Measurements from ENCODE around the gene TMEM132E.
"Not testable (repeated sequence)": the region's sequence is repeated elsewhere in the genome, so short reads cannot be mapped to it uniquely, and the experiment has no call there.

Gene TMEM132E

DNA sequence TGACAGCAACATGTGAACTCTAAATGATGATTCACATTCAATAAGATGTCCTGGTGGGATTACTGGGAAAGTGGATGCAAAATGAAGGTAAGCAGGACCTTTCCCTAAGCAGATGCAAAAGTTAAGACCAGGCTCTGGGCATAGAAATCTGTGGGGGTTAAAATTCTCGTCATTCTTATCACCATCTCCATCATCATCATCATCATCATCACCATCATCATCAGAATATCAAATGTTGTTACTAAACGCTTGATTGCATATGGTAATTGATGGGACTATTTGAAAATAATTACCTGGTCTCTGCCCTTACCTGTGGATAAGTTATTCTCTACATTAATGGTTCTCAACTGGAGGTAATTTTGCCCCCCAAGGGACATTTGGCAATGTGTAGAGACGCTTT, 41.9 kb upstream of the TMEM132E start:
- no peak for ATAC-seq
- no peak for TF ChIP-seq BACH2 (CRISPR knock-in tag; IDR thresholded peaks at IDR 0.05; ENCODE audit: borderline replicate concordance)
- no peak for TF ChIP-seq ISL1 (CRISPR knock-in tag; IDR thresholded peaks at IDR 0.05)
- TF ChIP-seq ZFP3 (CRISPR knock-in tag; IDR thresholded peaks at IDR 0.05), result no peak
- TF ChIP-seq TOX (CRISPR knock-in tag; IDR thresholded peaks at IDR 0.05; ENCODE audit: borderline replicate concordance), result no peak
- no peak for TF ChIP-seq ZC3H10 (CRISPR knock-in tag; IDR thresholded peaks at IDR 0.05)
- no peak for TF ChIP-seq OSR1 (CRISPR knock-in tag; IDR thresholded peaks at IDR 0.05)
- TF ChIP-seq ESRRG (CRISPR knock-in tag; IDR thresholded peaks at IDR 0.05), result no peak
- TF ChIP-seq ZFP30 (CRISPR knock-in tag; IDR thresholded peaks at IDR 0.05), result no peak
- no peak for TF ChIP-seq CSDC2 (CRISPR knock-in tag; IDR thresholded peaks at IDR 0.05)
- TF ChIP-seq, protein P1, sequence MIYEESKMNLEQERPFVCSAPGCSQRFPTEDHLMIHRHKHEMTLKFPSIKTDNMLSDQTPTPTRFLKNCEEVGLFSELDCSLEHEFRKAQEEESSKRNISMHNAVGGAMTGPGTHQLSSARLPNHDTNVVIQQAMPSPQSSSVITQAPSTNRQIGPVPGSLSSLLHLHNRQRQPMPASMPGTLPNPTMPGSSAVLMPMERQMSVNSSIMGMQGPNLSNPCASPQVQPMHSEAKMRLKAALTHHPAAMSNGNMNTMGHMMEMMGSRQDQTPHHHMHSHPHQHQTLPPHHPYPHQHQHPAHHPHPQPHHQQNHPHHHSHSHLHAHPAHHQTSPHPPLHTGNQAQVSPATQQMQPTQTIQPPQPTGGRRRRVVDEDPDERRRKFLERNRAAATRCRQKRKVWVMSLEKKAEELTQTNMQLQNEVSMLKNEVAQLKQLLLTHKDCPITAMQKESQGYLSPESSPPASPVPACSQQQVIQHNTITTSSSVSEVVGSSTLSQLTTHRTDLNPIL (CRISPR knock-in tag; IDR thresholded peaks at IDR 0.05; ENCODE audit: low read depth), result no peak
- TF ChIP-seq ARNTL (CRISPR knock-in tag; IDR thresholded peaks at IDR 0.05; ENCODE audit: borderline replicate concordance, low read depth), result no peak
- TF ChIP-seq, protein P2, sequence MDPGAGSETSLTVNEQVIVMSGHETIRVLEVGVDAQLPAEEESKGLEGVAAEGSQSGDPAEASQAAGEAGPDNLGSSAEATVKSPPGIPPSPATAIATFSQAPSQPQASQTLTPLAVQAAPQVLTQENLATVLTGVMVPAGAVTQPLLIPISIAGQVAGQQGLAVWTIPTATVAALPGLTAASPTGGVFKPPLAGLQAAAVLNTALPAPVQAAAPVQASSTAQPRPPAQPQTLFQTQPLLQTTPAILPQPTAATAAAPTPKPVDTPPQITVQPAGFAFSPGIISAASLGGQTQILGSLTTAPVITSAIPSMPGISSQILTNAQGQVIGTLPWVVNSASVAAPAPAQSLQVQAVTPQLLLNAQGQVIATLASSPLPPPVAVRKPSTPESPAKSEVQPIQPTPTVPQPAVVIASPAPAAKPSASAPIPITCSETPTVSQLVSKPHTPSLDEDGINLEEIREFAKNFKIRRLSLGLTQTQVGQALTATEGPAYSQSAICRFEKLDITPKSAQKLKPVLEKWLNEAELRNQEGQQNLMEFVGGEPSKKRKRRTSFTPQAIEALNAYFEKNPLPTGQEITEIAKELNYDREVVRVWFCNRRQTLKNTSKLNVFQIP (CRISPR knock-in tag; IDR thresholded peaks at IDR 0.05; ENCODE audit: borderline replicate concordance, low read depth), result no peak
- TF ChIP-seq TCF4 (CRISPR knock-in tag; IDR thresholded peaks at IDR 0.05; ENCODE audit: borderline replicate concordance), result no peak
- no peak for TF ChIP-seq ZNF70 (CRISPR knock-in tag; IDR thresholded peaks at IDR 0.05)
- TF ChIP-seq, protein P3, sequence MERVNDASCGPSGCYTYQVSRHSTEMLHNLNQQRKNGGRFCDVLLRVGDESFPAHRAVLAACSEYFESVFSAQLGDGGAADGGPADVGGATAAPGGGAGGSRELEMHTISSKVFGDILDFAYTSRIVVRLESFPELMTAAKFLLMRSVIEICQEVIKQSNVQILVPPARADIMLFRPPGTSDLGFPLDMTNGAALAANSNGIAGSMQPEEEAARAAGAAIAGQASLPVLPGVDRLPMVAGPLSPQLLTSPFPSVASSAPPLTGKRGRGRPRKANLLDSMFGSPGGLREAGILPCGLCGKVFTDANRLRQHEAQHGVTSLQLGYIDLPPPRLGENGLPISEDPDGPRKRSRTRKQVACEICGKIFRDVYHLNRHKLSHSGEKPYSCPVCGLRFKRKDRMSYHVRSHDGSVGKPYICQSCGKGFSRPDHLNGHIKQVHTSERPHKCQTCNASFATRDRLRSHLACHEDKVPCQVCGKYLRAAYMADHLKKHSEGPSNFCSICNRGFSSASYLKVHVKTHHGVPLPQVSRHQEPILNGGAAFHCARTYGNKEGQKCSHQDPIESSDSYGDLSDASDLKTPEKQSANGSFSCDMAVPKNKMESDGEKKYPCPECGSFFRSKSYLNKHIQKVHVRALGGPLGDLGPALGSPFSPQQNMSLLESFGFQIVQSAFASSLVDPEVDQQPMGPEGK (CRISPR knock-in tag; IDR thresholded peaks at IDR 0.05; ENCODE audit: borderline replicate concordance), result no peak

DNA sequence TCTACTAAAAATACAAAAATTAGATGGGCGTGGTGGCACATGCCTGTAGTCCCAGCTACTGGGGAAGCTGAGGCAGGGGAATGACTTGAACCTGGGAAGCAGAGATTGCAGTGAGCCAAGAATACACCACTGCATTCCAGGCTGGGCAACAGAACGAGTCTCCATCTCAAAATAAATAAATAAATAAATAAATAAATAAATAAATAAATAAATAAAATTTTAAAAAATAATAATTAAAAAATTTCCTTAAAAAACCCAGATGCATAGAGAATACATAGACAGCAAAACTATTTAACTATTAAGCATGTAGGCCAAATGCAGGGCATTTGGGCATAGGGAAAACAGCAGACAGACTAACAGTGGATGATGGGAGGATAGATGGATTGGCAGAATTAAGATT, 40.8 kb upstream of the TMEM132E start:
- not testable (repeated sequence) for ATAC-seq

DNA sequence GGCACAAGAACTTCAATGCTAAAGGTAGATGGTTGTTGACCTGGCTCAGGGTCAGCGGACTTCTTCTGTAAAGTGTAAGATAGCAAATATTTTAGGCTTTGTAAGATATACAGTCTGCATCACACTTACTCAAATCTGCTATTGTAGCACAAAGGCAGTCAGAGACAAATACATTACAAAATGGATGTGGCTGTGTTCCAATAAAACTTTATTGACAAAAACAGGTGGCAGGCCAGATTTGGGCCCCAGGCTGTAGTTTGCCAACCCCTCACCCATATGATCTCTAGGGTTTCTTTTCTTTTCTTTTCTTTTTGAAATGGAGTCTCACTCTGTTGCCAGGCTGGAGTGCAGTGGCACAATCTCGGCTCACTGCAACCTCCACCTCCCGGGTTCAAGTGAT, 39.5 kb upstream of the TMEM132E start:
- no peak for ATAC-seq
- TF ChIP-seq PPARA (CRISPR knock-in tag; IDR thresholded peaks at IDR 0.05; ENCODE audit: borderline replicate concordance) (no peak), ESRRG (CRISPR knock-in tag; IDR thresholded peaks at IDR 0.05) (no peak), ZC3H10 (CRISPR knock-in tag; IDR thresholded peaks at IDR 0.05) (no peak), ZNF70 (CRISPR knock-in tag; IDR thresholded peaks at IDR 0.05) (no peak), TOX (CRISPR knock-in tag; IDR thresholded peaks at IDR 0.05; ENCODE audit: borderline replicate concordance) (no peak), ZFP3 (CRISPR knock-in tag; IDR thresholded peaks at IDR 0.05) (no peak), OSR1 (CRISPR knock-in tag; IDR thresholded peaks at IDR 0.05) (no peak), ARNTL (CRISPR knock-in tag; IDR thresholded peaks at IDR 0.05; ENCODE audit: borderline replicate concordance, low read depth) (no peak)
- TF ChIP-seq, protein P4, sequence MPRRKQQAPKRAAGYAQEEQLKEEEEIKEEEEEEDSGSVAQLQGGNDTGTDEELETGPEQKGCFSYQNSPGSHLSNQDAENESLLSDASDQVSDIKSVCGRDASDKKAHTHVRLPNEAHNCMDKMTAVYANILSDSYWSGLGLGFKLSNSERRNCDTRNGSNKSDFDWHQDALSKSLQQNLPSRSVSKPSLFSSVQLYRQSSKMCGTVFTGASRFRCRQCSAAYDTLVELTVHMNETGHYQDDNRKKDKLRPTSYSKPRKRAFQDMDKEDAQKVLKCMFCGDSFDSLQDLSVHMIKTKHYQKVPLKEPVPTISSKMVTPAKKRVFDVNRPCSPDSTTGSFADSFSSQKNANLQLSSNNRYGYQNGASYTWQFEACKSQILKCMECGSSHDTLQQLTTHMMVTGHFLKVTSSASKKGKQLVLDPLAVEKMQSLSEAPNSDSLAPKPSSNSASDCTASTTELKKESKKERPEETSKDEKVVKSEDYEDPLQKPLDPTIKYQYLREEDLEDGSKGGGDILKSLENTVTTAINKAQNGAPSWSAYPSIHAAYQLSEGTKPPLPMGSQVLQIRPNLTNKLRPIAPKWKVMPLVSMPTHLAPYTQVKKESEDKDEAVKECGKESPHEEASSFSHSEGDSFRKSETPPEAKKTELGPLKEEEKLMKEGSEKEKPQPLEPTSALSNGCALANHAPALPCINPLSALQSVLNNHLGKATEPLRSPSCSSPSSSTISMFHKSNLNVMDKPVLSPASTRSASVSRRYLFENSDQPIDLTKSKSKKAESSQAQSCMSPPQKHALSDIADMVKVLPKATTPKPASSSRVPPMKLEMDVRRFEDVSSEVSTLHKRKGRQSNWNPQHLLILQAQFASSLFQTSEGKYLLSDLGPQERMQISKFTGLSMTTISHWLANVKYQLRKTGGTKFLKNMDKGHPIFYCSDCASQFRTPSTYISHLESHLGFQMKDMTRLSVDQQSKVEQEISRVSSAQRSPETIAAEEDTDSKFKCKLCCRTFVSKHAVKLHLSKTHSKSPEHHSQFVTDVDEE (CRISPR knock-in tag; IDR thresholded peaks at IDR 0.05), result no peak
- TF ChIP-seq, protein P3 (CRISPR knock-in tag; IDR thresholded peaks at IDR 0.05; ENCODE audit: borderline replicate concordance), result no peak

DNA sequence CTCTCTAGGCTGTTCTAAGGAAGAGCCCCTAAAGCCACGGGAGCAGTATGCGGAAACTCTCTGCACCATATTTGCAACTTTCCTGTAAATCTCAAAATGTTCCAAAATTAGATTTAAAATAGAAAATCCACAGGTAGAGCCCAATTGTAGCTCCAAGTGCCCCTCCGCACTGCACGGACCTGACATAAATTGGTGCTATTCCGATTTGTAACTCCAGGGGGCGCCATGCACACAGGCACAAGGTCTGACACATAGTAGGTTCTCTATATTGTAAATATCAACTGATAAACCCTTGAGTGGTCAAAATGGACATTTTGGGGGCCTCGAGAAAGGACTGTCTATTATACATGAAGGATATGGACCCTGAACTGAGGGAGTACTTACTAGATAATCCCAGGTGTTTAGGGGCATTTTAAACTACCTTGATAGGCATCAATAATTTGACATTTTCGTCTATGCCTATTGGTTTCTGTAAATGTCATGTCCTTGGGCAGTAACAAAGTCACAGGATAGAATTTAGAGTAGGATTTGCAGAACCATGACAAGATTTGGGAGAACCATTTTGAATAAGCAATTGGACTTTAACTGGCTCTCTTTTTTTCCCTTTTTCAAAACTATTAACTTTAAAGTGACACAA, 36.6 kb upstream of the TMEM132E start:
- peak; percentile 58; the same call in 2 of the 3 replicates for ATAC-seq
- TF ChIP-seq ARNTL (CRISPR knock-in tag; IDR thresholded peaks at IDR 0.05; ENCODE audit: borderline replicate concordance, low read depth) (no peak), SNAI2 (CRISPR knock-in tag; IDR thresholded peaks at IDR 0.05) (no peak), TOX (CRISPR knock-in tag; IDR thresholded peaks at IDR 0.05; ENCODE audit: borderline replicate concordance) (no peak), ZFP3 (CRISPR knock-in tag; IDR thresholded peaks at IDR 0.05) (no peak), ISL1 (CRISPR knock-in tag; IDR thresholded peaks at IDR 0.05) (no peak), RARB (CRISPR knock-in tag; IDR thresholded peaks at IDR 0.05) (no peak), ZNF8 (CRISPR knock-in tag; IDR thresholded peaks at IDR 0.05) (no peak)
- TF ChIP-seq, protein P1 (CRISPR knock-in tag; IDR thresholded peaks at IDR 0.05; ENCODE audit: low read depth), result no peak
- TF ChIP-seq, protein P2 (CRISPR knock-in tag; IDR thresholded peaks at IDR 0.05; ENCODE audit: borderline replicate concordance, low read depth), result no peak

All from SK-N-SH treated with all-trans-retinoic acid at 6 μM for 48 hours (cell line).